ENCODE measurements around the gene TMX2. TPM values are rescaled to one million over a fixed set of nuclear protein-coding genes. Genes with fewer than 3 reads are reported as not detected.

The TMX2 gene
- polyA plus RNA-seq, 1 donor from 2014 or later, result 130 TPM

DNA sequence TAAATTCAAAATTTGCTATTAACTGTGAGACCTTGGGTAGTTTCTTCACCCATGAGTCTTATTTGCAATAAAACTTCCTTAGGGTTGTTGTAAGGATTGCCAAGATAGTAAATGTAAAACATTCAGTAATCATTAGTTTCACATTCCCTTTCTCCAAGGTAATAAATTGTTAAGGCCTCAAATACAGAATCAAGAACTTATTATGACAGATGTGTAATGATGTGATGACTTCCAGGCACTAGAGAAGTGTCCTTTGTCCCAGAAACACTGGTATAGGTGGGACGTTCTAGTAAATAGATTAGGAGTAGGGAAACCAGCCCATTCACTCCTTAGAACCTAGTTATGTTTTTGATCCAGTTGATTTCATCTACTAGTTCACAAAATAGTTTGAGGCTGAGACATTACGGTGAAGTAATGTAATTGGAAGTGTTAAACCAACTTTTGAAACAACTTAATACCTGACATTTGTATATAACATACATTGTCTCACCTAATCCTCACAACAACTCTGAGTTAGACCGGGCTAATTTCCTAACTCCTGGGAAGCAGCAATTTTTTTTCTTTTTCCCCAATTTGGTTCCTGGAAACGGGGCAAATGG, 74.7 kb downstream of the TMX2 start:
- Histone ChIP-seq H3K4me2 (ENCODE audit: low read length) (no peak overlapping the region), H4K20me1 (ENCODE audit: insufficient read depth) (peaks cover 4% of the 10 kb centered on the region)

DNA sequence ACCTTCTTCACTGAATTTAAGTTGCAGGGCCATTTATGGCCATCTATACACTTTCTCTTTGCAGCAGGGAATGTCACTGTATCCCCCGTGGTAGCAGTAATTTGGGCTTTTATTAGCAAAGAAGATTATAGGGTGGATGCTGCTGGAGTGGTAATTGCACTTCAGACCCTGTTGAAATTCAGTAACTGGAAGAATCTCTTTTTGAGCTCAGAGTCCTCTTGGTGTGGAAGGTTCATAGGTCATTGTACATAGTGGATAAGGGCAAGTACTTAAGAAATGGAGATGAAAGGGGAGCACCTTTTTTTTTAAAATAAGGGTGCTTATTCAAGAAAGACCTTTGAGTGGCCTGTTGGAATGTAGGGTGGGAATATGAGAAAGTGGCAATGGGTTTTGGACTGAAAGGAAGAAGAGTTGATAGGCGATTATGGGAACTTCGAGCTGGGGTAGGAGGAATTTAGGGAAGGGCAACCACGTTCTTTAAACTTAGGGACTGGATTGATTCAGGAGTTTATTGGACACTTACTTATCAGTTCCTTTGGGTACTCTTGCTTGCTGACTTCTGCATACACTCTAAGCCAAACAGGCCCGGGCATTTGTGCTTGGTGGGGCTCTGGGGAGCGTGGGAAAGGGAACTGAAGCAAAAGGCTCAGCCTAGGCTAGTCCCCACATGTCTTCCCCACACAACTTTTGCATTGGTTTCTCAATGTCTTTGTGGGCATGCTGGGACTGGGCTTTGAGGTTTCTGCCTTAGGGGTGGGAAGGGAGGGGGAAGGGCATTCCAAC, 75.7 kb downstream of the TMX2 start:
- Histone ChIP-seq H3K36me3 (ENCODE audit: insufficient read depth, low read length) (peaks cover 2% of the 10 kb centered on the region), H3K27me3 (ENCODE audit: insufficient read depth, low read depth, low read length) (no peaks in the 10 kb centered on the region), H3K9me2 (ENCODE audit: insufficient read depth, low read length) (no peaks in the 10 kb centered on the region), H3K27ac (ENCODE audit: low read length) (peak overlapping the region; percentile 36), H3K9me3 (ENCODE audit: low read length) (no peaks in the 10 kb centered on the region), H2AFZ (ENCODE audit: low read depth, low read length) (no peak overlapping the region), H3K9ac (ENCODE audit: low read length) (no peak overlapping the region), H3K4me2 (ENCODE audit: low read length) (no peak overlapping the region), H4K20me1 (ENCODE audit: insufficient read depth) (peaks cover 4% of the 10 kb centered on the region), H3K79me2 (replicated peaks; ENCODE audit: insufficient read depth, low read length) (peaks cover 71% of the 10 kb centered on the region), H3F3A (ENCODE audit: insufficient read depth, low read length, poor library complexity, severe bottlenecking) (no peaks in the 10 kb centered on the region), H3K4me3 (ENCODE audit: low read length) (no peak overlapping the region)
- no peak for TF ChIP-seq EZH2 (IDR thresholded peaks at IDR 0.05; ENCODE audit: borderline replicate concordance, insufficient read depth, low read length, poor library complexity, severe bottlenecking)
- TF ChIP-seq EP300 (conservative IDR thresholded peaks at IDR 0.05; ENCODE audit: poor library complexity, severe bottlenecking), result no peak
- no peak for TF ChIP-seq POLR2AphosphoS5 (IDR thresholded peaks at IDR 0.05)
- TF ChIP-seq SMC3 (conservative IDR thresholded peaks at IDR 0.05; ENCODE audit: poor library complexity), result no peak

More for the DNA sequence above, 74.7 kb downstream of the TMX2 start:
- Histone ChIP-seq H3K9ac (ENCODE audit: low read length) (no peak overlapping the region), H3K27me3 (ENCODE audit: insufficient read depth, low read depth, low read length) (no peaks in the 10 kb centered on the region), H2AFZ (ENCODE audit: low read depth, low read length) (no peak overlapping the region), H3K27ac (ENCODE audit: low read length) (peak overlapping the region; percentile 36), H3K4me3 (ENCODE audit: low read length) (no peak overlapping the region), H3K36me3 (ENCODE audit: insufficient read depth, low read length) (no peaks in the 10 kb centered on the region), H3F3A (ENCODE audit: insufficient read depth, low read length, poor library complexity, severe bottlenecking) (no peaks in the 10 kb centered on the region), H3K79me2 (replicated peaks; ENCODE audit: insufficient read depth, low read length) (peaks cover 71% of the 10 kb centered on the region), H3K9me2 (ENCODE audit: insufficient read depth, low read length) (no peaks in the 10 kb centered on the region), H3K9me3 (ENCODE audit: low read length) (no peaks in the 10 kb centered on the region)
- TF ChIP-seq MXI1 (conservative IDR thresholded peaks at IDR 0.05; ENCODE audit: poor library complexity, severe bottlenecking) (no peak), EP300 (conservative IDR thresholded peaks at IDR 0.05; ENCODE audit: poor library complexity, severe bottlenecking) (no peak)

DNA sequence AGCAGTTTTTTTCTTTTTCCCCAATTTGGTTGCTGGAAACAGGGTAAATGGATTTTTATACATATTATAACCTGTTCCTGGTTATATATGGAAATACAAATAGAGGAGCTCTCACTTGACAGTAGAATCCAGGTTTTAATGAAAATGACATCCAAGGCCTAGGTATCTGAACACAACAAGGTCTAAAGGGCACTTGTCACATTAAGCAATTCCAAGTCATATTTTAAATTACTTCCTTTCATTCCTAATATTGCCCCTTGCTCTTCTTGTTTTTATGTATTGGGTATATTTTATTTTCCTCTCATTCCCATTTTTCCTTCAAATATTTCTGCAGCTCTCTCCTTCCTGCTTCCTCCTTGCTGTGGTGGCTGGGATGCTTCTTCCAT, 76.3 kb downstream of the TMX2 start:
- Histone ChIP-seq H3K9me3 (ENCODE audit: low read length) (no peaks in the 10 kb centered on the region), H3K4me2 (ENCODE audit: low read length) (no peak overlapping the region), H3K9ac (ENCODE audit: low read length) (no peak overlapping the region), H4K20me1 (ENCODE audit: insufficient read depth) (peaks cover 7% of the 10 kb centered on the region), H2AFZ (ENCODE audit: low read depth, low read length) (no peak overlapping the region), H3K27me3 (ENCODE audit: insufficient read depth, low read depth, low read length) (no peaks in the 10 kb centered on the region), H3K79me2 (replicated peaks; ENCODE audit: insufficient read depth, low read length) (peaks cover 70% of the 10 kb centered on the region), H3K27ac (ENCODE audit: low read length) (no peak overlapping the region), H3K36me3 (ENCODE audit: insufficient read depth, low read length) (peaks cover 8% of the 10 kb centered on the region), H3K9me2 (ENCODE audit: insufficient read depth, low read length) (no peaks in the 10 kb centered on the region), H3F3A (ENCODE audit: insufficient read depth, low read length, poor library complexity, severe bottlenecking) (no peaks in the 10 kb centered on the region), H3K4me3 (ENCODE audit: low read length) (no peak overlapping the region)
- TF ChIP-seq POLR2AphosphoS5 (IDR thresholded peaks at IDR 0.05) (no peak), MXI1 (conservative IDR thresholded peaks at IDR 0.05; ENCODE audit: poor library complexity, severe bottlenecking) (no peak), EZH2 (IDR thresholded peaks at IDR 0.05; ENCODE audit: borderline replicate concordance, insufficient read depth, low read length, poor library complexity, severe bottlenecking) (no peak), SMC3 (conservative IDR thresholded peaks at IDR 0.05; ENCODE audit: poor library complexity) (no peak), EP300 (conservative IDR thresholded peaks at IDR 0.05; ENCODE audit: poor library complexity, severe bottlenecking) (no peak), RAD21 (conservative IDR thresholded peaks at IDR 0.05) (no peak), TAF1 (IDR thresholded peaks at IDR 0.05; ENCODE audit: low read depth) (no peak)
- TF ChIP-seq, protein P1, sequence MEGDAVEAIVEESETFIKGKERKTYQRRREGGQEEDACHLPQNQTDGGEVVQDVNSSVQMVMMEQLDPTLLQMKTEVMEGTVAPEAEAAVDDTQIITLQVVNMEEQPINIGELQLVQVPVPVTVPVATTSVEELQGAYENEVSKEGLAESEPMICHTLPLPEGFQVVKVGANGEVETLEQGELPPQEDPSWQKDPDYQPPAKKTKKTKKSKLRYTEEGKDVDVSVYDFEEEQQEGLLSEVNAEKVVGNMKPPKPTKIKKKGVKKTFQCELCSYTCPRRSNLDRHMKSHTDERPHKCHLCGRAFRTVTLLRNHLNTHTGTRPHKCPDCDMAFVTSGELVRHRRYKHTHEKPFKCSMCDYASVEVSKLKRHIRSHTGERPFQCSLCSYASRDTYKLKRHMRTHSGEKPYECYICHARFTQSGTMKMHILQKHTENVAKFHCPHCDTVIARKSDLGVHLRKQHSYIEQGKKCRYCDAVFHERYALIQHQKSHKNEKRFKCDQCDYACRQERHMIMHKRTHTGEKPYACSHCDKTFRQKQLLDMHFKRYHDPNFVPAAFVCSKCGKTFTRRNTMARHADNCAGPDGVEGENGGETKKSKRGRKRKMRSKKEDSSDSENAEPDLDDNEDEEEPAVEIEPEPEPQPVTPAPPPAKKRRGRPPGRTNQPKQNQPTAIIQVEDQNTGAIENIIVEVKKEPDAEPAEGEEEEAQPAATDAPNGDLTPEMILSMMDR (IDR thresholded peaks at IDR 0.05; ENCODE audit: poor library complexity, severe bottlenecking), result no peak
- TF ChIP-seq, protein P2, sequence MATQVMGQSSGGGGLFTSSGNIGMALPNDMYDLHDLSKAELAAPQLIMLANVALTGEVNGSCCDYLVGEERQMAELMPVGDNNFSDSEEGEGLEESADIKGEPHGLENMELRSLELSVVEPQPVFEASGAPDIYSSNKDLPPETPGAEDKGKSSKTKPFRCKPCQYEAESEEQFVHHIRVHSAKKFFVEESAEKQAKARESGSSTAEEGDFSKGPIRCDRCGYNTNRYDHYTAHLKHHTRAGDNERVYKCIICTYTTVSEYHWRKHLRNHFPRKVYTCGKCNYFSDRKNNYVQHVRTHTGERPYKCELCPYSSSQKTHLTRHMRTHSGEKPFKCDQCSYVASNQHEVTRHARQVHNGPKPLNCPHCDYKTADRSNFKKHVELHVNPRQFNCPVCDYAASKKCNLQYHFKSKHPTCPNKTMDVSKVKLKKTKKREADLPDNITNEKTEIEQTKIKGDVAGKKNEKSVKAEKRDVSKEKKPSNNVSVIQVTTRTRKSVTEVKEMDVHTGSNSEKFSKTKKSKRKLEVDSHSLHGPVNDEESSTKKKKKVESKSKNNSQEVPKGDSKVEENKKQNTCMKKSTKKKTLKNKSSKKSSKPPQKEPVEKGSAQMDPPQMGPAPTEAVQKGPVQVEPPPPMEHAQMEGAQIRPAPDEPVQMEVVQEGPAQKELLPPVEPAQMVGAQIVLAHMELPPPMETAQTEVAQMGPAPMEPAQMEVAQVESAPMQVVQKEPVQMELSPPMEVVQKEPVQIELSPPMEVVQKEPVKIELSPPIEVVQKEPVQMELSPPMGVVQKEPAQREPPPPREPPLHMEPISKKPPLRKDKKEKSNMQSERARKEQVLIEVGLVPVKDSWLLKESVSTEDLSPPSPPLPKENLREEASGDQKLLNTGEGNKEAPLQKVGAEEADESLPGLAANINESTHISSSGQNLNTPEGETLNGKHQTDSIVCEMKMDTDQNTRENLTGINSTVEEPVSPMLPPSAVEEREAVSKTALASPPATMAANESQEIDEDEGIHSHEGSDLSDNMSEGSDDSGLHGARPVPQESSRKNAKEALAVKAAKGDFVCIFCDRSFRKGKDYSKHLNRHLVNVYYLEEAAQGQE (IDR thresholded peaks at IDR 0.05; ENCODE audit: borderline replicate concordance), result no peak
